Measurements from ENCODE around the gene MAGEB10. TPM values are rescaled to one million over a fixed set of nuclear protein-coding genes. Genes with fewer than 3 reads are reported as not detected.
"Not testable (repeated sequence)": the region's sequence is repeated elsewhere in the genome, so short reads cannot be mapped to it uniquely, and the experiment has no call there.

Gene MAGEB10
- total RNA-seq, 1 donor from 2014 or later: not detected

GRCh38 chrX:27797575-27797974, 10.2 kb upstream of the MAGEB10 start:
- Histone ChIP-seq H3K27me3 (no peaks in the 10 kb centered on the region), H3K9me3 (no peaks in the 10 kb centered on the region), H3K4me1 (no peaks in the 10 kb centered on the region), H3K27ac (no peak overlapping the region), H3K36me3 (no peaks in the 10 kb centered on the region), H3K4me3 (no peak overlapping the region)
- no peak for DNase-seq (ENCODE audit: extremely low spot score in 2 of 2)
- TF ChIP-seq CTCF (IDR thresholded peaks at IDR 0.05) (no peak), POLR2AphosphoS5 (IDR thresholded peaks at IDR 0.05; ENCODE audit: insufficient read depth in 1 of 2, low read depth in 1 of 2) (no peak), POLR2A (IDR thresholded peaks at IDR 0.05) (no peak)
- intact Hi-C loops (cut with DNase I): no loop called here

- intact Hi-C loops (cut with DNase I): no loop called here
- no peak overlapping the region for H3K4me3 ChIP-seq
- H3K27me3 ChIP-seq: no peaks in the 10 kb centered on the region
- H3K9me3 ChIP-seq: no peaks in the 10 kb centered on the region
- no peaks in the 10 kb centered on the region for H3K4me1 ChIP-seq
- H3K36me3 ChIP-seq: no peaks in the 10 kb centered on the region
- no peak for DNase-seq (ENCODE audit: extremely low spot score in 2 of 2)
- no peak for TF ChIP-seq CTCF (IDR thresholded peaks at IDR 0.05)
- TF ChIP-seq POLR2AphosphoS5 (IDR thresholded peaks at IDR 0.05; ENCODE audit: insufficient read depth in 1 of 2, low read depth in 1 of 2): no peak
- no peak for TF ChIP-seq POLR2A (IDR thresholded peaks at IDR 0.05)
- H3K27ac ChIP-seq: no peak overlapping the region
Measured at GRCh38 chrX:27808226-27808625, 436 bp downstream of the MAGEB10 start.

GRCh38 chrX:27808991-27809859, 1.4 kb downstream of the MAGEB10 start:
- intact Hi-C loops (cut with DNase I); H3K4me3 ChIP-seq; H3K36me3 ChIP-seq; H3K27ac ChIP-seq; H3K9me3 ChIP-seq; H3K4me1 ChIP-seq; H3K27me3 ChIP-seq; DNase-seq (ENCODE audit: extremely low spot score in 2 of 2): not testable (repeated sequence)

GRCh38 chrX:27815209-27815608, 7.4 kb downstream of the MAGEB10 start:
- H3K27me3 ChIP-seq: no peaks in the 10 kb centered on the region
- intact Hi-C loops (cut with DNase I): no loop called here
- no peaks in the 10 kb centered on the region for H3K36me3 ChIP-seq
- no peak overlapping the region for H3K27ac ChIP-seq
- no peak overlapping the region for H3K4me3 ChIP-seq
- H3K4me1 ChIP-seq: no peaks in the 10 kb centered on the region
- no peak for TF ChIP-seq POLR2AphosphoS5 (IDR thresholded peaks at IDR 0.05; ENCODE audit: insufficient read depth in 1 of 2, low read depth in 1 of 2)
- TF ChIP-seq CTCF (IDR thresholded peaks at IDR 0.05): no peak
- TF ChIP-seq POLR2A (IDR thresholded peaks at IDR 0.05): no peak
- no peaks in the 10 kb centered on the region for H3K9me3 ChIP-seq
- no peak for DNase-seq (ENCODE audit: extremely low spot score in 2 of 2)

GRCh38 chrX:27823812-27824211, 16.0 kb downstream of the MAGEB10 start:
- no peaks in the 10 kb centered on the region for H3K9me3 ChIP-seq

More at GRCh38 chrX:27823812-27824211, 16.0 kb downstream of the MAGEB10 start:
- no peak for TF ChIP-seq CTCF (IDR thresholded peaks at IDR 0.05)
- TF ChIP-seq POLR2A (IDR thresholded peaks at IDR 0.05): no peak
- TF ChIP-seq POLR2AphosphoS5 (IDR thresholded peaks at IDR 0.05; ENCODE audit: insufficient read depth in 1 of 2, low read depth in 1 of 2): no peak
- no peak overlapping the region for H3K27ac ChIP-seq
- no peaks in the 10 kb centered on the region for H3K27me3 ChIP-seq
- H3K4me1 ChIP-seq: no peaks in the 10 kb centered on the region
- H3K4me3 ChIP-seq: no peak overlapping the region
- intact Hi-C loops (cut with DNase I): no loop called here
- H3K36me3 ChIP-seq: no peaks in the 10 kb centered on the region
- no peak for DNase-seq (ENCODE audit: extremely low spot score in 2 of 2)
